Skeletal muscle satellite cell (primary cell): ENCODE data around the gene RYR2.

ENCODE experiments used
- H3K27me3 ChIP-seq: 2 replicates; pipeline ENCODE4 v1.7.0; 2013; ENCODE audit warnings: low read length; ENCODE audit not compliant: control insufficient read depth, insufficient read depth
- H3K36me3 ChIP-seq: 2 replicates; pipeline ENCODE4 v1.7.0; 2013; ENCODE audit warnings: mild to moderate bottlenecking, control low read depth, low read length; ENCODE audit not compliant: insufficient read depth
- H3K4me1 ChIP-seq: 2 replicates; pipeline ENCODE4 v1.7.0; 2013; ENCODE audit warnings: low read length; ENCODE audit not compliant: control insufficient read depth, insufficient read depth
- H3K4me2 ChIP-seq: 2 replicates; pipeline ENCODE4 v1.7.0; 2013; ENCODE audit warnings: mild to moderate bottlenecking, low read length
- H3K4me3 ChIP-seq: 2 replicates; pipeline ENCODE4 v1.7.0; 2013; ENCODE audit warnings: low read length
- H3K9ac ChIP-seq: 2 replicates; pipeline ENCODE4 v1.7.0; 2013; ENCODE audit warnings: mild to moderate bottlenecking, low read depth, low read length, moderate library complexity
- H3K9me3 ChIP-seq: replicated peaks from 2 replicates; pipeline ENCODE4 v1.7.0; 2013; ENCODE audit warnings: mild to moderate bottlenecking, control low read depth, low read length

The RYR2 gene

GRCh38 chr1:237032029-237032428 lies 10.0 kb upstream of the RYR2 start:
- no peak overlapping the region for H3K9ac ChIP-seq
- H3K9me3 ChIP-seq = peaks cover 7% of the 10 kb centered on the region
- no peak overlapping the region for H3K4me3 ChIP-seq
- no peaks in the 10 kb centered on the region for H3K27me3 ChIP-seq
- H3K4me1 ChIP-seq = no peaks in the 10 kb centered on the region
- no peaks in the 10 kb centered on the region for H3K36me3 ChIP-seq
- no peak overlapping the region for H3K4me2 ChIP-seq

DNA sequence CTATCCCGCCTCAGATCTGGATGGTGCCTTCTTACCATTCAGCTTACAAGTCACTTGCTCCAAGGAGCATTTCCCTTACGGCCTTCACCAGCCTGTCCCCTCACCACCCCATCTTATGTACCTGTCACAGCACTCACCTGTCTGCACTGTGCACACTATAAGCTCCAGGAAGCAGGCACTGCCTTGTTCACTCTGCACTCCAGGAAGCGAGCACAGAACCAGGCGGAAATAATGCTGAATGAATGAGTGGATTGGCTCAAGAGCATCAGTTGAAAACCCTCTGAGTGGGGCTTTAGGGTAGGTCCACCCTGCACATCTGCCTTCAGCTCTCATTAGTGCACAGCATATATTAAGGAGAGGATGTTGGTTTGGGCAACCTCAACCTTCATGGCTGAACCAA lies 8.9 kb upstream of the RYR2 start:
- no peaks in the 10 kb centered on the region for H3K4me1 ChIP-seq
- no peak overlapping the region for H3K9ac ChIP-seq
- no peaks in the 10 kb centered on the region for H3K27me3 ChIP-seq
- no peak overlapping the region for H3K4me3 ChIP-seq
- H3K9me3 ChIP-seq = peaks cover 7% of the 10 kb centered on the region
- no peak overlapping the region for H3K4me2 ChIP-seq
- H3K36me3 ChIP-seq = no peaks in the 10 kb centered on the region

- Histone ChIP-seq H3K36me3 (no peaks in the 10 kb centered on the region), H3K4me2 (no peak overlapping the region), H3K9ac (no peak overlapping the region), H3K9me3 (peaks cover 7% of the 10 kb centered on the region), H3K4me1 (no peaks in the 10 kb centered on the region), H3K4me3 (no peak overlapping the region), H3K27me3 (no peaks in the 10 kb centered on the region)
Measured at GRCh38 chr1:237033804-237034203, 8.2 kb upstream of the RYR2 start.

GRCh38 chr1:237035759-237036158 lies 6.2 kb upstream of the RYR2 start:
- no peak overlapping the region for H3K4me2 ChIP-seq
- H3K4me1 ChIP-seq = no peaks in the 10 kb centered on the region
- no peaks in the 10 kb centered on the region for H3K36me3 ChIP-seq
- H3K9ac ChIP-seq = no peak overlapping the region
- peaks cover 7% of the 10 kb centered on the region for H3K9me3 ChIP-seq
- H3K27me3 ChIP-seq = no peaks in the 10 kb centered on the region
- no peak overlapping the region for H3K4me3 ChIP-seq

GRCh38 chr1:237038211-237038610 lies 3.8 kb upstream of the RYR2 start:
- no peak overlapping the region for H3K4me2 ChIP-seq

DNA sequence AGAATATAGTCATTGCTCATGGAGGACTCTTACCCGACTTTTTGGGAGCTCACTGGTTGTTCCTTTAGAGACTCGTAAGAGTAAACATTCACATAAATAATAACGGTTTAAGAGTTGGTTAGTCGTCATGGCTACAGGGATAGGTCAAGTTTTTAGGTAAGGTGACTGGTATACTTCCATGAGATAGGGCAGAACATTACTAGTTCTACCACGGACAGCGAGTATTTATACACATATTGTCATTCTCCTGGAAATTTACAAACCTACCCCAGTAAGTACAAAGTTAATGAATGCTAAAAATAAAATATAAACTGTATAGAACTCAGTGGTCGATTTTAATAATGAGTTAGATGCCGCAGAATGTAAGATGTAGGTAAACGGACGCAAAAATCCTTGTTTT lies 1.2 kb upstream of the RYR2 start:
- Histone ChIP-seq H3K27me3 (peaks cover 19% of the 10 kb centered on the region), H3K9me3 (no peaks in the 10 kb centered on the region), H3K36me3 (no peaks in the 10 kb centered on the region), H3K4me2 (no peak overlapping the region), H3K4me3 (no peak overlapping the region), H3K4me1 (no peaks in the 10 kb centered on the region), H3K9ac (no peak overlapping the region)

More at GRCh38 chr1:237038211-237038610, 3.8 kb upstream of the RYR2 start:
- H3K4me3 ChIP-seq = no peak overlapping the region
- H3K4me1 ChIP-seq = no peaks in the 10 kb centered on the region
- peaks cover 12% of the 10 kb centered on the region for H3K27me3 ChIP-seq
- no peaks in the 10 kb centered on the region for H3K36me3 ChIP-seq
- H3K9ac ChIP-seq = no peak overlapping the region
- H3K9me3 ChIP-seq = no peaks in the 10 kb centered on the region

DNA sequence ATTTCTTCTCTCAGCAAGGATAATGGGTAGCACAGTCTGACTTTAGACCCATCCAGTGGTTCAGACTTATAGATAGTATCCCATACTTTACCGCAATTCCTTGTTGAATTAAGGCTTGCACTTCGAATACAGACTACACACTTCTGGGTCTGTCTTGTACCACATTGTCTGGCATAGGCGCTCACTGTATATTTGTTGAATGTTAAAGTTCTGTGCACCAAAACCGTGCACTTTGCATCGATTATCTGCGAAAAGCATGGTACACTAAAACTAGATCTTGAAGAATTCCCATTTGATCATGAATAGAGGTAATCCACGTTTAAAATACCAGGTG lies 556 bp upstream of the RYR2 start:
- H3K9me3 ChIP-seq = no peaks in the 10 kb centered on the region
- H3K36me3 ChIP-seq = no peaks in the 10 kb centered on the region
- no peak overlapping the region for H3K4me2 ChIP-seq
- H3K4me1 ChIP-seq = no peaks in the 10 kb centered on the region
- H3K9ac ChIP-seq = no peak overlapping the region
- H3K27me3 ChIP-seq = peaks cover 19% of the 10 kb centered on the region
- no peak overlapping the region for H3K4me3 ChIP-seq

DNA sequence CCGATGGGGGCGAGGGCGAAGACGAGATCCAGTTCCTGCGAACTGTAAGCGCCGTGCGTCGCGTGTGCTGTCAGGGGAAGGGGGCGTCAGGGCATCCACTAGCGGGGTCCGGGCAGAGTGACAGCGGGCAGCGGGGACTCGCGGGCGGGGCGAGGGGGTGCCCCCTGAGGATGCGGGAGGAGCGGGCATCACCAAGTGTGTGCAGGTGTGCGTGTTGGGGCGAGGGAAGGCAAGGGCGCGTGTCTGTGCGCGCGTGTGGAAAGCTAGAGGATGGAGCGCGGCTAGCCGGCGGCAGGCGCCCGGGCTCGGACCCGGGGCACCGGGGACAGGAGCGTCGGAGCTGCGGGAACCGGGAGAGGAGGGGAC lies 525 bp downstream of the RYR2 start:
- Histone ChIP-seq H3K9ac (no peak overlapping the region), H3K27me3 (peaks cover 19% of the 10 kb centered on the region)

GRCh38 chr1:237042892-237043576 lies 1.1 kb downstream of the RYR2 start:
- Histone ChIP-seq H3K4me2 (peak overlapping the region; percentile 7), H3K4me1 (no peaks in the 10 kb centered on the region), H3K27me3 (peaks cover 19% of the 10 kb centered on the region), H3K36me3 (no peaks in the 10 kb centered on the region), H3K9me3 (no peaks in the 10 kb centered on the region), H3K4me3 (no peak overlapping the region), H3K9ac (no peak overlapping the region)

More for the DNA sequence above, 525 bp downstream of the RYR2 start:
- Histone ChIP-seq H3K36me3 (no peaks in the 10 kb centered on the region), H3K4me3 (no peak overlapping the region), H3K4me2 (peak overlapping the region; percentile 44), H3K9me3 (no peaks in the 10 kb centered on the region), H3K4me1 (no peaks in the 10 kb centered on the region)

DNA sequence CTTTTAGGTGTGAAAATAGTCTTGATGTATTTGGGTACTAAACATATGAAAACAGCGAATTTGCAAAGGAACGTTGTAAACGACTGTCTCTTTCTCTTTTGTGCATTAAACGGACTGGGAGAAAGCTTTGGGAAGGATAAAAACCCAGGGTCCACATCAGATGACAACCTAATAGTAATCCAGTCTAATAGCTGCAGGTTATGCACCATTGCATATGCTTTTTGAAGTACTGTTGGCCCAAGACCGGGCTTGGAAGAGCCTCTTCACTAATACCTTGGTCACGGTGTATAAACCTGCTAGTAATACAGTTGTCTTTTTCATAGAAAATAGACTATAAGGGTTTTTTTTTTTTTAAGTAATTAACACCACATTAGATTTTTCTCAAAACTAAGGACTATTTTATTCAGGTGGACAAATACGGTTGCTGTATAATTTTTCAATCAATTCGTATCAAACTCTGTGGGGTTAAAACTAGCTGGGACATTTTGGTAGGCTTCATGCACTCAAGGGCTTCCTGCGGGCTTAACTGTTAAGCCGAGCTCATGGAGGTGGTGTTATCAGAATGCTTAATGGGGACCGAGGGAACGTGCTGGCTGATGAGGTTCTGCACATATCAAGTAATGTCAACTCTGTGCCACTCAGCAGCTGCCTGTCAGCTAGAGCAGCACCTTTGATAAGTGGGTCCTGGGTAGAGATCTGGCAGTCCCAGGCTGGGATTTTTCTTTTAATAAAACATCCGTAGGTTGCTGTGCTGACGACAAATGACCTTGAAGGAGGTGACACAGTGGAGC lies 2.1 kb downstream of the RYR2 start:
- H3K4me1 ChIP-seq = no peaks in the 10 kb centered on the region
- H3K36me3 ChIP-seq = no peaks in the 10 kb centered on the region
- no peak overlapping the region for H3K9ac ChIP-seq
- no peak overlapping the region for H3K4me3 ChIP-seq
- H3K4me2 ChIP-seq = no peak overlapping the region
- peaks cover 19% of the 10 kb centered on the region for H3K27me3 ChIP-seq
- no peaks in the 10 kb centered on the region for H3K9me3 ChIP-seq

- Histone ChIP-seq H3K36me3 (no peaks in the 10 kb centered on the region), H3K4me1 (no peaks in the 10 kb centered on the region), H3K4me3 (no peak overlapping the region), H3K4me2 (no peak overlapping the region), H3K9me3 (no peaks in the 10 kb centered on the region), H3K27me3 (peaks cover 19% of the 10 kb centered on the region), H3K9ac (no peak overlapping the region)
Measured at GRCh38 chr1:237045278-237046016, 3.5 kb downstream of the RYR2 start.
